Mesenchymal stem cell (in vitro differentiated cells and primary cell): ENCODE measurements around the gene ADAMTS13. TPM values are rescaled to one million over a fixed set of nuclear protein-coding genes. Genes with fewer than 3 reads are reported as not detected.

Experiments used
- DNase-seq: peaks from one replicate; pipeline ENCODE4 v3.0.0-alpha.2; 2013
- H2AFZ ChIP-seq: one replicate; pipeline ENCODE4 v1.6.1; 2013; ENCODE audit warnings: low read depth, mild to moderate bottlenecking, control low read depth, inconsistent platforms, low read length, moderate library complexity
- H2AK5ac ChIP-seq: 2 replicates; pipeline ENCODE4 v1.6.1; 2013; ENCODE audit warnings: low read length, moderate library complexity, mild to moderate bottlenecking, inconsistent platforms; ENCODE audit not compliant: severe bottlenecking
- H2BK120ac ChIP-seq: one replicate; pipeline ENCODE4 v1.6.1; 2013; ENCODE audit warnings: low read depth, mild to moderate bottlenecking, inconsistent platforms, low read length, moderate library complexity
- H2BK12ac ChIP-seq, 2 experiments: one replicate each; pipeline ENCODE4 v1.6.1; 2013; ENCODE audit warnings: inconsistent platforms in 2 of 2, low read length in 2 of 2, mild to moderate bottlenecking in 2 of 2, moderate library complexity in 2 of 2, control low read depth in 1 of 2
- H2BK15ac ChIP-seq: one replicate; pipeline ENCODE4 v1.6.1; 2013; ENCODE audit warnings: mild to moderate bottlenecking, low read depth, inconsistent platforms; ENCODE audit not compliant: poor library complexity, severe bottlenecking
- H2BK5ac ChIP-seq: 2 replicates; pipeline ENCODE4 v1.6.1; 2013; ENCODE audit warnings: low read depth, mild to moderate bottlenecking, low read length, control low read depth, inconsistent platforms; ENCODE audit not compliant: poor library complexity, severe bottlenecking
- H3K14ac ChIP-seq, 2 experiments: one replicate each; pipeline ENCODE4 v1.6.1; 2013; ENCODE audit warnings: inconsistent platforms in 2 of 2, low read length in 2 of 2, control low read depth in 1 of 2, mild to moderate bottlenecking in 1 of 2, moderate library complexity in 1 of 2
- H3K18ac ChIP-seq, 2 experiments: one replicate each; pipeline ENCODE4 v1.6.1; 2013; ENCODE audit warnings: inconsistent platforms in 2 of 2, low read length in 2 of 2, control low read depth in 1 of 2, low read depth in 1 of 2, mild to moderate bottlenecking in 1 of 2
- H3K23ac ChIP-seq, 2 experiments: one replicate each; pipeline ENCODE4 v1.6.1; 2013; ENCODE audit warnings: inconsistent platforms in 2 of 2, low read length in 2 of 2, mild to moderate bottlenecking in 2 of 2, moderate library complexity in 2 of 2, control low read depth in 1 of 2
- H3K27ac ChIP-seq: 2 replicates; pipeline ENCODE4 v1.5.1; 2013; ENCODE audit warnings: mild to moderate bottlenecking, moderate library complexity, low read length, control low read depth, inconsistent platforms; ENCODE audit not compliant: poor library complexity, severe bottlenecking
- H3K27me3 ChIP-seq, 2 experiments: 2 replicates each; pipeline versions ENCODE4 v1.6.1 to v1.7.0; 2013; ENCODE audit warnings: low read length in 2 of 2, mild to moderate bottlenecking in 2 of 2, moderate library complexity in 2 of 2, control low read depth in 1 of 2, inconsistent platforms in 1 of 2; ENCODE audit not compliant: control insufficient read depth in 1 of 2, insufficient read depth in 1 of 2
- H3K36me3 ChIP-seq, 2 experiments: 2 replicates each; pipeline versions ENCODE4 v1.6.1 to v1.7.0; 2013; ENCODE audit warnings: low read length in 2 of 2, control low read depth in 1 of 2, inconsistent platforms in 1 of 2, low read depth in 1 of 2, mild to moderate bottlenecking in 1 of 2; ENCODE audit not compliant: insufficient read depth in 2 of 2, control insufficient read depth in 1 of 2
- H3K4ac ChIP-seq, 2 experiments: one replicate each; pipeline ENCODE4 v1.6.1; 2013; ENCODE audit warnings: inconsistent platforms in 2 of 2, low read length in 2 of 2, mild to moderate bottlenecking in 2 of 2, moderate library complexity in 2 of 2, control low read depth in 1 of 2, low read depth in 1 of 2
- H3K4me1 ChIP-seq: 2 replicates; pipeline ENCODE4 v1.6.1; 2013; ENCODE audit warnings: low read depth, low read length, control low read depth; ENCODE audit not compliant: control insufficient read depth, insufficient read depth
- H3K4me2 ChIP-seq: 2 replicates; pipeline ENCODE4 v1.6.1; 2013; ENCODE audit warnings: low read length, mild to moderate bottlenecking, inconsistent platforms; ENCODE audit not compliant: poor library complexity, severe bottlenecking
- H3K4me3 ChIP-seq, 2 experiments: 2 replicates each; pipeline versions ENCODE4 v1.5.1 to v1.7.0; 2013; ENCODE audit warnings: low read length in 2 of 2, mild to moderate bottlenecking in 2 of 2, control low read depth in 1 of 2, low read depth in 1 of 2; ENCODE audit not compliant: insufficient read depth in 1 of 2
- H3K79me1 ChIP-seq: replicated peaks from 2 replicates; pipeline ENCODE4 v1.6.1; 2013; ENCODE audit warnings: mild to moderate bottlenecking, control low read depth, low read length, inconsistent platforms; ENCODE audit not compliant: poor library complexity, severe bottlenecking
- H3K9ac ChIP-seq: 2 replicates; pipeline ENCODE4 v1.7.0; 2013; ENCODE audit warnings: mild to moderate bottlenecking, low read length, moderate library complexity
- H3K9me3 ChIP-seq: 2 replicates; pipeline ENCODE4 v1.7.0; 2013; ENCODE audit warnings: mild to moderate bottlenecking, low read length; ENCODE audit not compliant: control insufficient read depth
- H4K8ac ChIP-seq: one replicate; pipeline ENCODE4 v1.6.1; 2013; ENCODE audit warnings: inconsistent platforms, mild to moderate bottlenecking, low read length, moderate library complexity
- H4K91ac ChIP-seq: one replicate; pipeline ENCODE4 v1.6.1; 2013; ENCODE audit warnings: mild to moderate bottlenecking, low read length, inconsistent platforms
- WGBS: methylation state at CpG from one replicate; pipeline ENCODE4 v1.1.7; 2013; ENCODE audit warnings: mixed read lengths; 5-methylcytosine and 5-hydroxymethylcytosine counted together
- polyA plus RNA-seq, 2 experiments: library from polyadenylated mRNA; stranded (reverse); fragments of 200-250 nt; gene quantifications; one replicate each; pipeline ENCODE4 v1.2.3, GENCODE V29; 2013

Gene ADAMTS13
- polyA plus RNA-seq (2013, experiment 1 of 2), result 4.5 TPM
- polyA plus RNA-seq (2013, experiment 2 of 2), result 3.9 TPM

DNA sequence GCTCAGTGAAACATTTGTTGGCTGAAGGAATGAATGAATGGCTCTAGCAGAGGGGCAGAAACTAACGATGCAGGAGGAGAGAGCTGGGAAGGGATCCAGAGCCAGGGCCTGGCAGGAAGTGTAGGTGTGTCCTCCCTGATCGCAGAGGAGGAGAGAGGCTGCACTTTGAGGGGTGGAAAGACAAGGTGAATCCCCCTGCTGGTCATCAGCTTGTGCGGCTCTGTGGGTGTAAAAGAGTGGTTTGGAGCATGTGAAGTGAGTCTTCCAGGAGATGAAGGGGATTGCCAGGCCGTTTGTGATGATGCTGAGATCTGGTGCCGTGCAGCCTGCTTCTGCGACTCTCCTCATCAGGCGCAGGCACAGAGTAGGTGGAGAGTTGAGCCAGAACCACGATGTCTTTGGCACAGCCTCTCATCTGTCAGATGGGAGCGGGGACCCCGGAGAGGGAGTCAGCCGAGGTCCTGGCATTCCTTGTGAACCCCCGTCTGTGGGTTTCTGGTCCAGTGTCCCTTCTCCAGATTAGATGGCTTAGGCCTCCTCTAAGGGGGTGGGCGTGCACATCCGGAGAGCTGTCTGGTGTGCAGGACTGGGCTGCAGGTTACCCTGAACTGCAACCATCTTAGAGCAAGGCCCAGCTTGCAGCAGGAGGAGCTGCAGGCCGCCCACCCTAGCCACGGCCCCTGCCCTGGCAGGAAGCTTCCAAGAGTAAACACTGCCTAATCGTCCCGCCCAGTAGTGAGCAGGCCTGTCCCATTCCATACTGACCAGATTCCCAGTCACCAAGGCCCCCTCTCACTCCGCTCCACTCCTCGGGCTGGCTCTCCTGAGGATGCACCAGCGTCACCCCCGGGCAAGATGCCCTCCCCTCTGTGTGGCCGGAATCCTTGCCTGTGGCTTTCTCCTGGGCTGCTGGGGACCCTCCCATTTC lies at the start of gene ADAMTS13:
ADAMTS13 (plus strand) TSS at position 753 of the 928 bp plus-strand sequence; CDS start at position 830, 77 bp downstream.
- H3K79me1 ChIP-seq, result no peaks in the 10 kb centered on the region
- H2BK12ac ChIP-seq, result peak within 1 kb of the TSS; percentile 1 to 92
- H2BK15ac ChIP-seq, result no peak within 1 kb of the TSS
- no peak within 1 kb of the TSS for H3K27ac ChIP-seq
- no peaks in the 10 kb centered on the region for H3K9me3 ChIP-seq
- H3K4ac ChIP-seq, result peak within 1 kb of the TSS; percentile 32 to 37
- peak within 1 kb of the TSS in 1 of 2 experiments; percentile 14 for H3K23ac ChIP-seq
- H3K18ac ChIP-seq, result peak within 1 kb of the TSS; percentile 53 to 90
- H3K4me3 ChIP-seq, result no peak within 1 kb of the TSS
- peaks cover 0 to 4% of the 10 kb centered on the region in 2 experiments for H3K27me3 ChIP-seq
- no peak within 1 kb of the TSS for H2AK5ac ChIP-seq
- H3K36me3 ChIP-seq, result no peaks in the 10 kb centered on the region
- H2BK5ac ChIP-seq, result no peak within 1 kb of the TSS
- peak; percentile 47 for DNase-seq
- H4K8ac ChIP-seq, result peak within 1 kb of the TSS; percentile 50
- H3K4me1 ChIP-seq, result peaks cover 6% of the 10 kb centered on the region
- H3K9ac ChIP-seq, result no peak within 1 kb of the TSS
- H2AFZ ChIP-seq, result no peak within 1 kb of the TSS
- 53% methylated on average over 23 of the region's 23 CpGs for WGBS
- no peak within 1 kb of the TSS for H3K4me2 ChIP-seq
- H2BK120ac ChIP-seq, result peak within 1 kb of the TSS; percentile 69
- no peak within 1 kb of the TSS for H3K14ac ChIP-seq
- H4K91ac ChIP-seq, result peak within 1 kb of the TSS; percentile 76

DNA sequence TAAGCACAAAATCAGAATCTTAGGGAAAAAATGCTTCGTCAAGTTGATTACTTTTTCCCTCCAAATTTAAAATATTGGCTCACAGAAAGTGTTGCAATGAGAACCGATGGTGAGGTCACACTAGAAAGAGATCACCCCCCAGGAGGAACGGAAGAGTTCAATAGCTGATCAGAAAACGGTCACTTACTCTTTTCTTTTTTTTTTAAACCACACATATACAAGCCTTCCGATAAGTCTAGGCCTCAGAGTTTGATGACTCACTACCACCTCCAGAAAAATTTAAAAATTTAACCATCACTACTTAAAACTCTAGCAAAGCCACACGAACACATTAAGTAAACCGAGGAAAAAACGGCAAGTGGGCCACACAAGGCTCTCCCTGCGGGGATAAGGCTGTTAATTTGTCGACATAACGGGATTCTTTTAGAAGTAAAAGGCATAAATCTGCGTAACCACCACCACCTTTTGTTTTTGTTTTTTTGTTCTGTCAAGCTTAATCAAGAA lies 47.5 kb upstream of the ADAMTS13 start:
- Histone ChIP-seq H2BK12ac (no peak overlapping the region), H4K91ac (no peak overlapping the region), H3K27me3 (no peaks in the 10 kb centered on the region), H3K4ac (no peak overlapping the region), H4K8ac (no peak overlapping the region), H3K4me1 (peaks cover 42% of the 10 kb centered on the region), H3K27ac (peak overlapping the region; percentile 64), H2AK5ac (peak overlapping the region; percentile 78), H2BK5ac (no peak overlapping the region), H3K9ac (peak overlapping the region; percentile 100), H3K18ac (peak overlapping the region in 1 of 2 experiments; percentile 75), H2BK120ac (no peak overlapping the region), H3K14ac (no peak overlapping the region), H3K36me3 (peaks cover 33 to 34% of the 10 kb centered on the region in 2 experiments), H3K79me1 (peaks cover 4% of the 10 kb centered on the region), H2BK15ac (no peak overlapping the region), H3K4me3 (peak overlapping the region; percentile 95 to 99), H3K9me3 (no peaks in the 10 kb centered on the region), H2AFZ (no peak overlapping the region), H3K4me2 (peak overlapping the region; percentile 70), H3K23ac (no peak overlapping the region)
- DNase-seq, result peak; percentile 78
- 15% methylated on average over 12 of the region's 12 CpGs for WGBS

DNA sequence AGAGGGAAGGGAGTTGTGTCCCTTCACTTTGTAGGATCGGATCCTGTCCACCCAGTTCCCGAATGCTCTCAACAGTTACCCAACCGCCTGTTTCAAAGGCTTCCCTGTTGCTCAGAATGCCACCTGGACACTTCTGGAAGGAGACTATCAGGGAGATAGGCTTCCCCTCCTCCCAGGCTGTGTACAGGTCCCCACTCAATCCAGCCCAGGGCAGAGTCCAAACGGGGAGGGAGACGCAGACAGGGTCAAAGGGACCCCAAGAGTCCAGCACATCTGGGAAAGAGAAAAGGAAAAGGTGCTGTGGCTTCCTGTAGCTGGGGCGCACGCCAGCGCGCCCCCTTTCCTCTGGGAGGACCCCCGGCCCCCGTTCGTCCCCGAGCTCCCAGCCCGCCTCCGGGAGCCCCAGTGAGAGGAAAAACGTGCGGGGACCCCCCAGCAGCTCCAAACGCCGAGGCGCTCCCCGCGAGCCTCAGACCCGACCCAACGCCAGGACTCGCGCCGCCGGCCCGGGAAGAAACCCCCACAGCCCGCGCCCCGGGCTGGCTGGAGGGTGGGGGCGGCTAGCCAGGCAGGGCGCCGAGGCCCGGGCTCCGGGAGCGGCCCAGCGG lies 46.9 kb upstream of the ADAMTS13 start:
- Histone ChIP-seq H3K23ac (peak overlapping the region; percentile 25 to 68), H3K9ac (peak overlapping the region; percentile 100), H2BK120ac (peak overlapping the region; percentile 86), H4K91ac (peak overlapping the region; percentile 96), H3K14ac (peak overlapping the region in 1 of 2 experiments; percentile 94), H2BK12ac (no peak overlapping the region), H3K4me2 (peak overlapping the region; percentile 70), H3K4me3 (peak overlapping the region; percentile 95 to 99), H3K18ac (peak overlapping the region; percentile 97 to 99), H3K79me1 (peaks cover 4% of the 10 kb centered on the region), H3K36me3 (peaks cover 27 to 29% of the 10 kb centered on the region in 2 experiments), H2BK15ac (peak overlapping the region; percentile 74), H3K27ac (peak overlapping the region; percentile 64), H2AFZ (no peak overlapping the region), H4K8ac (peak overlapping the region; percentile 90), H3K27me3 (no peaks in the 10 kb centered on the region), H3K9me3 (no peaks in the 10 kb centered on the region), H3K4ac (peak overlapping the region; percentile 99 to 100), H2BK5ac (peak overlapping the region; percentile 97), H3K4me1 (peaks cover 40% of the 10 kb centered on the region), H2AK5ac (peak overlapping the region; percentile 78)
- WGBS, result 2% methylated on average over 36 of the region's 39 CpGs
- peak; percentile 72 for DNase-seq
